ENCODE results near the gene SH3D19. TPM values are rescaled to one million over a fixed set of nuclear protein-coding genes. Genes with fewer than 3 reads are reported as not detected.

The SH3D19 gene
- total and polyA plus RNA-seq, 2 experiments from 2014 or later: 16.2 to 18.3 TPM

DNA sequence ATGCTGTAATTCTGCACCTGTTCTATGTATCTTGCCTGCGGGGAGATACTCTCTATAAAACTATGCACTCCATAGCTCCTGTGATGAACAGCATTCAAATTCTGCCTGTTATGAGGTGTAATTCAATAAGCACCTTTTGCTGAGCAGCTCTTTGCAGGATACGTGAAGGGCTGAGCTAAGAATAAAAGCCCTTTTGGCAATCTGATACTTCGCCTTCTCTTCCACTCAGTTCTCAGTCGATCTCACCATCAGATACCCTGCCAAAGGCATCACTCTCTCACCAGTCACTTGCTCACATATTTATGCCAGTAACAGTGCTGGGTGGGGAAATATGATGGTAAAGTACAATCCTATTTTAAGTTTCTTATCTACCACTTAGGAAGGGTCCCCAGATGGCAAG is 158.8 kb downstream of the SH3D19 start:
- Histone ChIP-seq H3K4me3 (no peak overlapping the region), H3K9me3 (ENCODE audit: low read depth) (no peaks in the 10 kb centered on the region), H3K4me1 (ENCODE audit: low read depth) (peaks cover 12% of the 10 kb centered on the region), H3K27ac (no peak overlapping the region), H3K27me3 (no peaks in the 10 kb centered on the region), H3K36me3 (no peaks in the 10 kb centered on the region)
- DNase-seq (ENCODE audit: low read depth in 1 of 2, low spot score in 1 of 2): no peak
- TF ChIP-seq, protein P1, sequence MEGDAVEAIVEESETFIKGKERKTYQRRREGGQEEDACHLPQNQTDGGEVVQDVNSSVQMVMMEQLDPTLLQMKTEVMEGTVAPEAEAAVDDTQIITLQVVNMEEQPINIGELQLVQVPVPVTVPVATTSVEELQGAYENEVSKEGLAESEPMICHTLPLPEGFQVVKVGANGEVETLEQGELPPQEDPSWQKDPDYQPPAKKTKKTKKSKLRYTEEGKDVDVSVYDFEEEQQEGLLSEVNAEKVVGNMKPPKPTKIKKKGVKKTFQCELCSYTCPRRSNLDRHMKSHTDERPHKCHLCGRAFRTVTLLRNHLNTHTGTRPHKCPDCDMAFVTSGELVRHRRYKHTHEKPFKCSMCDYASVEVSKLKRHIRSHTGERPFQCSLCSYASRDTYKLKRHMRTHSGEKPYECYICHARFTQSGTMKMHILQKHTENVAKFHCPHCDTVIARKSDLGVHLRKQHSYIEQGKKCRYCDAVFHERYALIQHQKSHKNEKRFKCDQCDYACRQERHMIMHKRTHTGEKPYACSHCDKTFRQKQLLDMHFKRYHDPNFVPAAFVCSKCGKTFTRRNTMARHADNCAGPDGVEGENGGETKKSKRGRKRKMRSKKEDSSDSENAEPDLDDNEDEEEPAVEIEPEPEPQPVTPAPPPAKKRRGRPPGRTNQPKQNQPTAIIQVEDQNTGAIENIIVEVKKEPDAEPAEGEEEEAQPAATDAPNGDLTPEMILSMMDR (IDR thresholded peaks at IDR 0.05; ENCODE audit: low read depth, low read length): no peak

DNA sequence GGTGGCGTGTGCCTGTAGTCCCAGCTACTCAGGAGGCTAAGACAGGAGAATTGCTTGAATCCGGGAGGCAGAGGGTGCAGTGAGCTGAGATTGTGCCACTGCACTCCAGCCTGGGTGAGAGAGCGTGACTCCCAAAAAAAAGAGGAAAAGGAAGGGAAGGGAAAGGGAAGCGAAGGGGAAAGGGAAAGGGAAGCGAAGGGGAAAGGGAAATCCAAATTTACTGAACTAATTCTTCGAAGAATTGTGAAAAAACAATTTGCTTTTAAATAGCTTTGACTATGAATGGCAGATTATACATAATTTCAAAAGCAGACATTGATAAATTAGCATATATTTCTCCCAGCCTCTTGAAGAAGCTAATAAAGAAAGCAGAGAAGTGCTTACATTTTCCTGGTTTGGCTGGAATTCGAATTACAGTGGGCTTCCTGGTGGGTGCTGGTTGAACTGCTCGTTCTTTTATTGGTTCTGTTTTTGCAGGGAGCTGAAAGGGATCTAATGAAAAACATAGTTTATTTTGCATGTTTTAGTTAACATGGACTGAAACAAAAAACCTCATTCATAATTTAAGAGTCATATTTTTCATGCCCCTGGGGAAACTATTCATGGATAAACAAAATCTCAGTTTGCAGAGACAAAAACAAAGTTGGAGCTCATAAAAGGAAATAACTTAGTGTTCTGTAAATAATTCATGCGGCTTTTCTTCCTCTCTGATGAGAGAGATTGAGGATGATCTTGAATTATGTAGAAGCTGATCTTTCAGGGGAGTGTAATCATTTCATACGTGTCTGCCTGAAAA is 160.0 kb downstream of the SH3D19 start:
- no peaks in the 10 kb centered on the region for H3K9me3 ChIP-seq (ENCODE audit: low read depth)
- no peak overlapping the region for H3K27ac ChIP-seq
- TF ChIP-seq, protein P1 (IDR thresholded peaks at IDR 0.05; ENCODE audit: low read depth, low read length): no peak

DNA sequence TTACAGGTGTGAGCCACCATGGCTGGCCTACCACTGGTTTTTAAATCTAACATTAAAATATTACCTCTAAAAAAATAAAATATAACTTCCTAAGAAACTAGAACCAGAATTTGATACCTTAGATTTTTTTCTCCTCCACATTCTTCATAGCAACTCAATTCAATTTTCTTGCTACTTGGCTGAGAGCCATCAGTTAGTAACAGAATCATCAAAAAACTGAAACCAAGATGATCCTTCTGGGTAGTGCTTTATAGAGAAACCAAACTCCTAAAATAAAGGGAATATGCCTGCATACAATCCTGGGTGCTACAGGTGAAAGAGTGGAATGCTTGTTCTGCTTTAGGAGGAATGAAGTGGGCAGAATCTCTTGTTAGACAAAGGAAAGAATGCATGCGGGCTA is 161.6 kb downstream of the SH3D19 start:
- no peaks in the 10 kb centered on the region for H3K27me3 ChIP-seq
- H3K36me3 ChIP-seq: no peaks in the 10 kb centered on the region
- no peak overlapping the region for H3K27ac ChIP-seq
- no peak for DNase-seq (ENCODE audit: low read depth in 1 of 2, low spot score in 1 of 2)
- no peaks in the 10 kb centered on the region for H3K9me3 ChIP-seq (ENCODE audit: low read depth)
- no peak overlapping the region for H3K4me3 ChIP-seq
- TF ChIP-seq, protein P1 (IDR thresholded peaks at IDR 0.05; ENCODE audit: low read depth, low read length): no peak
- peaks cover 7% of the 10 kb centered on the region for H3K4me1 ChIP-seq (ENCODE audit: low read depth)

More for the DNA sequence above, 160.0 kb downstream of the SH3D19 start:
- Histone ChIP-seq H3K36me3 (no peaks in the 10 kb centered on the region), H3K4me1 (ENCODE audit: low read depth) (peaks cover 12% of the 10 kb centered on the region), H3K27me3 (no peaks in the 10 kb centered on the region), H3K4me3 (no peak overlapping the region)
- no peak for DNase-seq (ENCODE audit: low read depth in 1 of 2, low spot score in 1 of 2)

DNA sequence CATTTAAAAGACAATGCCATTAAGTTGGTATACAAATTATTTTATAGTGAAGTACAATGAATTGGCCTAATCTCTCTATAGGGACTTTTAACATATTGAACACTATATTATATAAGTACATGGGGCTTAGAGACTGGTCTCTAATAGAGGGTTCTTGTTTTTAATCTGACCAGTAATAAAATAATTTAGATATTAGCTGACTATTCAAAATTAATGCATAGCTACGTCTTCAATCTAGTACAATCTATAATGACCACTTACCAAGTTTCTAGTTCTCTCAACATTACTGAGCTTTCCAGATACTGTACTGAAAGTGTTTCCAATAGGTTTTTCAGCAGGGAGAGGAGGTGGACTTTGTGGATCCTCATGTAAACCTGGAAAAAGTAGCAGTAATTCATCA is 166.4 kb downstream of the SH3D19 start:
- no peaks in the 10 kb centered on the region for H3K4me1 ChIP-seq (ENCODE audit: low read depth)
- TF ChIP-seq, protein P1 (IDR thresholded peaks at IDR 0.05; ENCODE audit: low read depth, low read length): no peak
- H3K27me3 ChIP-seq: no peaks in the 10 kb centered on the region
- DNase-seq (ENCODE audit: low read depth in 1 of 2, low spot score in 1 of 2): no peak
- no peak overlapping the region for H3K4me3 ChIP-seq
- H3K9me3 ChIP-seq (ENCODE audit: low read depth): no peaks in the 10 kb centered on the region
- no peaks in the 10 kb centered on the region for H3K36me3 ChIP-seq
- no peak overlapping the region for H3K27ac ChIP-seq

DNA sequence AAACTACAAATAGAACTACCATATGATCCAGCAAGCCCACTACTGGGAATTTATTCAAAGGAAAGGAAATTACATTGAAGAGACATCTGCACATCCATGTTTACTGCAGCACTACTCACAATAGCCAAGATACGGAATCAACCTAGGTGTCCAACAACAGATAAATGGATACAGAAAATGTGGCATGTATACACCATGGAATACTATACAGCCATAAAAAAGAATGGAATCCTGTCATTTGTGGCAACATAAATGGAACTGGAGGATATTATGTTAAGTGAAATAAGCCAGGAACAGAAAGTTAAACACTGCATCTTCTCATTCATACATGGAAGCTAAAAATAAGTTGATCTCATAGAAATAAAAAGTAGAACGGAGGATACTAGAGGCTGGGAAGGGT is 167.9 kb downstream of the SH3D19 start:
- TF ChIP-seq, protein P1 (IDR thresholded peaks at IDR 0.05; ENCODE audit: low read depth, low read length): no peak

More for the DNA sequence above, 167.9 kb downstream of the SH3D19 start:
- no peak for DNase-seq (ENCODE audit: low read depth in 1 of 2, low spot score in 1 of 2)
- Histone ChIP-seq H3K4me1 (ENCODE audit: low read depth) (no peaks in the 10 kb centered on the region), H3K27me3 (no peaks in the 10 kb centered on the region), H3K4me3 (no peak overlapping the region), H3K27ac (no peak overlapping the region), H3K9me3 (ENCODE audit: low read depth) (no peaks in the 10 kb centered on the region), H3K36me3 (no peaks in the 10 kb centered on the region)

All from cardiac muscle cell (in vitro differentiated cells and primary cell).